ENCODE data around the gene ATXN1. TPM values are rescaled to one million over a fixed set of nuclear protein-coding genes. Genes with fewer than 3 reads are reported as not detected.

Gene ATXN1
- total and polyA plus RNA-seq, 2 experiments from 2014 or later, result 4.8 to 9.1 TPM

DNA sequence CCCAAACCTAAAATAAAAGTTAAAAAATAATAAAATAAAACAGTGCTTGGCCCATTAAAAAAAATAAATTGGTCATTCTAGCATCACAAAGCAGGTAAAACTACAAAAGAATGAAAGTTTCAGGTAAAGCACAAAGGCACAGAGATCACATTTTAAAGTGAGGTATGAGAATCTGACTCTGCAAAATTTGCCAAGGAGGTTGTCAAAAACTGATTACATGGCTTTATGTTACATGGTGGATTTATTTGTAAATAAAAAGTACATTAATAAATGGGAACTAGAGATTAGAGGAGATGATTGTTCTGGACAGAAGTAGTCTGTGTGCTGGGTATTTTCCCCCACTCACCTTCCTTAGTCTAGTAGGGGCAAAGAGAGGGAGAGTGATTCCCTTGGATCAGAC, 24.2 kb upstream of the ATXN1 start:
- no peak overlapping the region for H3K27ac Mint-ChIP-seq
- H3K4me3 Mint-ChIP-seq, result no peak overlapping the region
- Histone ChIP-seq H3K79me2 (replicated peaks; ENCODE audit: insufficient read depth) (no peaks in the 10 kb centered on the region), H3K9me2 (ENCODE audit: insufficient read depth) (peaks cover 23% of the 10 kb centered on the region; the same call in 1 of the 2 replicates), H4K20me1 (replicated peaks; ENCODE audit: insufficient read depth) (no peaks in the 10 kb centered on the region), H3K4me3 (no peak overlapping the region), H3K27ac (ENCODE audit: low read depth) (no peak overlapping the region), H3K4me2 (no peak overlapping the region), H3F3A (replicated peaks; ENCODE audit: low read depth) (no peaks in the 10 kb centered on the region), H3K36me3 (ENCODE audit: insufficient read depth) (peaks cover 16% of the 10 kb centered on the region), H2AFZ (no peak overlapping the region), H3K4me1 (ENCODE audit: insufficient read depth) (no peaks in the 10 kb centered on the region; the same call in 1 of the 2 replicates), H3K27me3 (ENCODE audit: insufficient read depth) (no peaks in the 10 kb centered on the region)
- no peak for DNase-seq (ENCODE audit: low spot score)
- H3K27me3 Mint-ChIP-seq (ENCODE audit: insufficient read depth, low read depth, poor library complexity), result peaks cover 5% of the 10 kb centered on the region
- ATAC-seq, result no peak
- peaks cover 7% of the 10 kb centered on the region for H3K4me1 Mint-ChIP-seq
- TF ChIP-seq CREB1 (CRISPR knock-in tag; IDR thresholded peaks at IDR 0.05; ENCODE audit: low read depth) (no peak), REST (IDR thresholded peaks at IDR 0.05; ENCODE audit: unreplicated experiment) (no peak), ZNF462 (CRISPR knock-in tag; IDR thresholded peaks at IDR 0.05) (no peak), STAT1 (IDR thresholded peaks at IDR 0.05; ENCODE audit: unreplicated experiment) (no peak), EZH2 (IDR thresholded peaks at IDR 0.05; ENCODE audit: low read depth, unreplicated experiment) (no peak), JUNB (IDR thresholded peaks at IDR 0.05; ENCODE audit: unreplicated experiment) (no peak), POLR2AphosphoS5 (IDR thresholded peaks at IDR 0.05; ENCODE audit: low read depth) (no peak), EZH2phosphoT487 (IDR thresholded peaks at IDR 0.05; ENCODE audit: unreplicated experiment) (no peak), ZNF331 (CRISPR knock-in tag; IDR thresholded peaks at IDR 0.05; ENCODE audit: low read depth) (no peak), ZNF114 (CRISPR knock-in tag; IDR thresholded peaks at IDR 0.05) (no peak), NANOG (IDR thresholded peaks at IDR 0.05; ENCODE audit: borderline replicate concordance) (no peak)
- TF ChIP-seq, protein P1, sequence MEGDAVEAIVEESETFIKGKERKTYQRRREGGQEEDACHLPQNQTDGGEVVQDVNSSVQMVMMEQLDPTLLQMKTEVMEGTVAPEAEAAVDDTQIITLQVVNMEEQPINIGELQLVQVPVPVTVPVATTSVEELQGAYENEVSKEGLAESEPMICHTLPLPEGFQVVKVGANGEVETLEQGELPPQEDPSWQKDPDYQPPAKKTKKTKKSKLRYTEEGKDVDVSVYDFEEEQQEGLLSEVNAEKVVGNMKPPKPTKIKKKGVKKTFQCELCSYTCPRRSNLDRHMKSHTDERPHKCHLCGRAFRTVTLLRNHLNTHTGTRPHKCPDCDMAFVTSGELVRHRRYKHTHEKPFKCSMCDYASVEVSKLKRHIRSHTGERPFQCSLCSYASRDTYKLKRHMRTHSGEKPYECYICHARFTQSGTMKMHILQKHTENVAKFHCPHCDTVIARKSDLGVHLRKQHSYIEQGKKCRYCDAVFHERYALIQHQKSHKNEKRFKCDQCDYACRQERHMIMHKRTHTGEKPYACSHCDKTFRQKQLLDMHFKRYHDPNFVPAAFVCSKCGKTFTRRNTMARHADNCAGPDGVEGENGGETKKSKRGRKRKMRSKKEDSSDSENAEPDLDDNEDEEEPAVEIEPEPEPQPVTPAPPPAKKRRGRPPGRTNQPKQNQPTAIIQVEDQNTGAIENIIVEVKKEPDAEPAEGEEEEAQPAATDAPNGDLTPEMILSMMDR (conservative IDR thresholded peaks at IDR 0.05; ENCODE audit: low read depth in 2 of 2), result no peak
- TF ChIP-seq, protein P2, sequence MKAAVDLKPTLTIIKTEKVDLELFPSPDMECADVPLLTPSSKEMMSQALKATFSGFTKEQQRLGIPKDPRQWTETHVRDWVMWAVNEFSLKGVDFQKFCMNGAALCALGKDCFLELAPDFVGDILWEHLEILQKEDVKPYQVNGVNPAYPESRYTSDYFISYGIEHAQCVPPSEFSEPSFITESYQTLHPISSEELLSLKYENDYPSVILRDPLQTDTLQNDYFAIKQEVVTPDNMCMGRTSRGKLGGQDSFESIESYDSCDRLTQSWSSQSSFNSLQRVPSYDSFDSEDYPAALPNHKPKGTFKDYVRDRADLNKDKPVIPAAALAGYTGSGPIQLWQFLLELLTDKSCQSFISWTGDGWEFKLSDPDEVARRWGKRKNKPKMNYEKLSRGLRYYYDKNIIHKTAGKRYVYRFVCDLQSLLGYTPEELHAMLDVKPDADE (IDR thresholded peaks at IDR 0.05), result no peak
- peaks cover 28% of the 10 kb centered on the region for H3K36me3 Mint-ChIP-seq (ENCODE audit: low read depth)
- peaks cover 33% of the 10 kb centered on the region for H3K9me3 Mint-ChIP-seq

Data from GM23338 (cell line).